SK-N-SH treated with all-trans-retinoic acid at 6 μM for 48 hours (cell line): ENCODE data around the gene CSRNP2.

Source experiments
- CSDC2 ChIP-seq: fragments of 250-450 bp; sonication (Bioruptor Pico); IDR thresholded peaks from 2 replicates; pipeline ENCODE4 v1.5.0; 2020; ENCODE audit warnings: mild to moderate bottlenecking, moderate library complexity
- PATZ1 ChIP-seq: fragments of 250-450 bp; sonication (Bioruptor Pico); IDR thresholded peaks from 2 replicates; pipeline ENCODE4 v1.8.0; 2020; ENCODE audit warnings: mild to moderate bottlenecking, moderate library complexity, borderline replicate concordance
- RARB ChIP-seq: fragments of 250-450 bp; sonication (Bioruptor Pico); IDR thresholded peaks from 2 replicates; pipeline ENCODE4 v1.8.0; 2021; ENCODE audit warnings: mild to moderate bottlenecking, moderate library complexity
- TOX ChIP-seq: fragments of 250-450 bp; sonication (Bioruptor Pico); IDR thresholded peaks from 2 replicates; pipeline ENCODE4 v1.8.0; 2021; ENCODE audit warnings: mild to moderate bottlenecking, moderate library complexity, borderline replicate concordance
- TSHZ2 ChIP-seq: fragments of 250-450 bp; sonication (Bioruptor Pico); IDR thresholded peaks from 2 replicates; pipeline ENCODE4 v1.5.0; 2020; ENCODE audit warnings: mild to moderate bottlenecking, moderate library complexity
- ZFP30 ChIP-seq: fragments of 450-650 bp; formaldehyde crosslinking; IDR thresholded peaks from 2 replicates; pipeline ENCODE4 v1.5.0; 2022; ENCODE audit warnings: mild to moderate bottlenecking, moderate library complexity
- ZNF8 ChIP-seq: fragments of 450-650 bp; formaldehyde crosslinking; IDR thresholded peaks from 2 replicates; pipeline ENCODE4 v1.5.0; 2020; ENCODE audit warnings: mild to moderate bottlenecking, moderate library complexity

GRCh38 chr12:51118706-51119105 lies 35.3 kb upstream of the CSRNP2 start:
- TF ChIP-seq PATZ1 (CRISPR knock-in tag) (no peak), TSHZ2 (no peak), CSDC2 (CRISPR knock-in tag) (no peak), RARB (CRISPR knock-in tag) (no peak), ZFP30 (CRISPR knock-in tag) (no peak), TOX (CRISPR knock-in tag) (no peak), ZNF8 (CRISPR knock-in tag) (no peak)
